ENCODE measurements around the gene NFATC1.

Gene NFATC1

GRCh38 chr18:79389689-79390088 lies 6.0 kb upstream of the NFATC1 start:
- no peak for DNase-seq (ENCODE audit: low read depth in 2 of 2)

DNA sequence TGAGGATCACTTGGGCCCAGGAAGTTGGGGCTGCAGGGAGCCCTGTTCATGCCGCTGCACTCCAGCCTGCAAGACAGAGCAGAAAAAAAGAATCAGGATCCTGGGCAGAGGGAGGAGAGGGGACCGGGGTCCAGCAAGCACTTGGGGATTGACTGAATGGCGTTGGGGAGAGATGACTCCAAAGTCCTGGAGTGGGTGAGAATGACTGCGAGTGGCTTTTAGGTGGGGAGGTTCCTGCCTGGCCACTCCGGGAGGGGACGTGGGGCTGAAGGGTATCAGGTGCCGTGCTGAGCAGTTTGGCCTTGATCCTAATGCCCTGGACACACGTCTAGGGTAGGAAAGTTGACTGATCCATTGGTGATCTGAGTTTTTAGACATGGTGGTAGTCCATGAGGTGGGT lies 3.5 kb upstream of the NFATC1 start:
- no peak for DNase-seq (ENCODE audit: low read depth in 2 of 2)

DNA sequence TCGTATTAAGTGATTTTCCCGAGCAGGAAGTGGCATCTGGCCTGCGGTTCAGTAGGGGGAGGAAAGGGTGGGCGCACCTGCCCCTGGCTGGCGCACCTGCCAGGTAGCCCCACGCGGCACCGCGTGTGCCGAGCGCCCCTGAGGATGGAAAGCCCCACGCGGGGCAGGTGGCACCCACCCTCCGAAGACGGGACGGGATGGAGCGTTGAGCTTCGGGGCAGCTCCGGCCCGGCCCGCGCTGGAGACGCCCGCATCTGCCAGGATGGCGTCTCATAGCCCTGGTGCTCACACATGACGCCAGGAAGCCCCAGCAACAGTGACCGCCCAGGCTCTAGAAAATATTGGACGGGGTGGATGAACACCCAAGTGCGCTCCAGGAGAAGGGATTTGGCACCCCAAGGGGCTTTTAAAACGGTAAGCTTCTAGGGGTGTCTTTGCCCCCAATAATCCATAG lies 2.5 kb upstream of the NFATC1 start:
- DNase-seq (ENCODE audit: low read depth in 2 of 2), result no peak

- no peak for DNase-seq (ENCODE audit: low read depth in 2 of 2)
These were observed 1.8 kb upstream of the NFATC1 start for GRCh38 chr18:79393635-79394533.

GRCh38 chr18:79394534-79395307 lies 1.0 kb upstream of the NFATC1 start:
- DNase-seq (ENCODE audit: low read depth in 2 of 2), result peak; percentile 52 to 54

DNA sequence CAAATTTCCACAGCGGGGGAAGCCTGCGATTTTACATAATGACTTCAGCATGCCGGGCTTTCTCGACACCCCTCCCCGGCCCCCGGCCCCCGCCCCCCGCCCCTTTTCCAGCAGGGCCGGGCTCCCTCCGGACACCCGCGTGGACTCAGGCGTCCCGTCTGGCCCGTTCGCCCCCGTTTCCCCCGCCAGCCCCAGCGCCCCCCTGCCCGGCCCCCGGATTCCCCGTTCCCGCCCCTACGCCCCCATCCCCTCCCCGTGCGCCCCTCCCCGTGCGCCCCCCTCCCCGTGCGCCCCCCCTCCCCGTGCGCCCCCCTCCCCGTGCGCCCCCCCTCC lies 456 bp upstream of the NFATC1 start:
- no peak for DNase-seq (ENCODE audit: low read depth in 2 of 2)

DNA sequence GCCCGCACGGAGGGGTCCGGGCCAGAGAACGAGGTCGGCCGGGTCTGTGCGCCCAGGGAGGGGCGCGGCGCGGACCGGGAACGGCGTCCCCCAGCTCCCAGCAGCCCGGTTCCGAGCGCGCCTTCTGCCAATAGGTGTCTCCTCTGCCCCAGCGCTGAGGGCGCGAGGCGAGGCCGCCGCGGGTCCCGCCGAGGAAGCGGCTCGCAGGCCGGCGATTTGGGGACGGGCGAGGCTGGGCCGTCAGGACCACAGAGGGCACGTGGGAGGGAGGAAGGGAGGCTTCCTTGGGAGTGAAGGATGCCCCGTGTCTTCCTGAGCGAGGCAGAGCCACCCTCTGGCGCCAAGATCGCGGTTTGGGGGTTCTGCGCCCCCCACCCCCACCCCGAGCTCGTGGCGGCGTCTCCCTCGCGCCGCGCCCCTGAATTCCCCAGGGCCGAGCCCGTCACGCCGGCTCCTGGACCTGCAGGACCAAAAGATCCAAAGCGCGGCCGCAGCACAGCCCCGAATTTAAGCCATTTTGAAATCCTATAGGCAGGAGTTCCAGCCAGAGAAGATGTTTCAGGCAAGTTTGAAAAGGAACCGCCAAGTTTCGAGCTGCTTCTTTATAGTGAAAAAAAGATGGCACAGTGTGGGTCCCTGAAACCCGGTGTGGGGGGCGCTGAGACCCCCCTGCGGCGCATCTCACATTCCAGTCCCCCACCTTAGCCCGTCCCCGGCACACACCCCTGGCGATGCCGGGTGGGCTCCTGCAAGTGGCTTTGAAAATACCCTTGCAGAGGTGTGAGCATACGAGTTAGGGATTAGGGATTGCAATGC lies 909 bp downstream of the NFATC1 start:
- DNase-seq (ENCODE audit: low read depth in 2 of 2), result no peak

GRCh38 chr18:79397247-79397829 lies 1.6 kb downstream of the NFATC1 start:
- DNase-seq (ENCODE audit: low read depth in 2 of 2), result no peak

- DNase-seq (ENCODE audit: low read depth in 2 of 2), result no peak
These were observed 2.4 kb downstream of the NFATC1 start for GRCh38 chr18:79397830-79398761.

DNA sequence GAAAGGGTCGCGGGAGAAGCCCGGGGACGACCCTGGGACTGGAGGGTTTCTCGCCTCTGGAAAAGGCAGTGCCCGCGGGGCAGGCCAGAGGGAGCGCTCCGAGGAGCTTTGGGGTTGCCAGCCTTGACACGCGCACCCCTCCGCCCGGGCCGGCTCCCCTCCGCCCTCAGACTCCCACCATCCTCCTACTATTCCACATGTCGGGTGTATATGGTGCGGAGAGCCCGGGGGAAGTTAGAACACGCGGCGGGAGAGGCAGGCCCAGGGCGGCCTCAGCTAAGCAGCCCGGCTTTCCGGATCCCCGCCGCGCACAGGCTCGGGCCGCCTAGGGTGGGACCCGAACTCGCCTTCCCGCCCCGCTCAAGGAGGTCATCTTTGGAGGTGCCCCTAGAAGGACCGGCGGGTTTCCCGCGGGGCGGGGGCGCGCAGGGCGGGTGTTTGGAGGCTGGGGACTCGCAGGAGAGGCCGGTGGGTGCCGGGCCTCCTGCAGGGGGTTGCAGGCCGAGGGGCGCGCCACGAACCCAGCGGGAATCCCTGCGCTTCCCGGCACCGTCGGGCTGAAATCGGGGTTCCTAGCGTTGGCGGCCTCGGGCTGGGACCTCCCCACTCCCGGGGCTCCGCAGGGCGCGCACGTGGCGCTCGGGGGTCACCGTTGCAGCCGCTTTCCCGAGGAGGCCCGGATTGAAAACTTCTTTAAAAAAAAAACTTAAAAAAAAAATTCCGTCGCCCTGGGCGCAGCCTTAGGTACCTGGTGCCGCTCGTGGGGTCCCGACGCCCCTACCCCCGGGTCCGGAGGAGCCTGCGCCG lies 3.7 kb downstream of the NFATC1 start:
- DNase-seq (ENCODE audit: low read depth in 2 of 2), result no peak

- DNase-seq (ENCODE audit: low read depth in 2 of 2), result peak in 1 of 2 donors; percentile 50
These were observed 4.4 kb downstream of the NFATC1 start for GRCh38 chr18:79400091-79400590.

- DNase-seq (ENCODE audit: low read depth in 2 of 2), result no peak
These were observed 5.1 kb downstream of the NFATC1 start for GRCh38 chr18:79400591-79401381.

DNA sequence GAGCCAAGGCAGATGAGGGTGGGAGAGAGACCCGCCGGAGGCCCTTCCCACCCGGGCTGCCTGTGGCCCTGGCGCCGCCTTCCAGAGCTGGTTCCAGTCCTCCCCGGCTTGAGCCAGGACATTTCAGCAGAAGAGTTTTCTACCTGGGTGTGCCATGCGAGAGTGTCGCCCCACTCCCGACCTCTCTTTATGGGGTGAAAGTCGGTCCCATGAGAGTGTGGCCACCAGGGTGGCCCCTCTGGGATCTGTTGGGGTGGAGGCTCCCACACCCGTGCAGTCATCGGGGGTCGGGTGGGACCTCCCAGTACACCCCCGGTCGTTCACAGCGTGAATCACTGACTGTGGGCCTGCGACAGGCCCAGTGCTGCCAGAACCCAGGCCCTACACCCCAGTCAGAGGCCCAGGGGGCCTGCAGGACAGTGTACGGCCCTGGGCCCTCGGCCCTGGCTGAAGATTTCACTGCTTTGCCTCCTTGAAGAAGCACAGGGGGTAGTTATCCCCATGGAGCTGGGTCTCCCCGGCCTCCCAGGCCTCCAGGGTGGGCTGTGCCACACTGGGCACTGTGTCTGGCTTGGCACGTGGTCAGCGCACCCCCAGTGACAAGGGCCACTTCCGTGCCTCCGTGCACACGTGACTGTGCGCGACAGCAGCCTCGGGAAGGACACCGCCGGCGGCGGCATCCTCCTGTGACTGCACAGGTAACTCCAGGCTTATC lies 5.9 kb downstream of the NFATC1 start:
- DNase-seq (ENCODE audit: low read depth in 2 of 2), result no peak

GRCh38 chr18:79402209-79402576 lies 6.5 kb downstream of the NFATC1 start:
- DNase-seq (ENCODE audit: low read depth in 2 of 2), result no peak

GRCh38 chr18:79402977-79403722 lies 7.4 kb downstream of the NFATC1 start:
- no peak for DNase-seq (ENCODE audit: low read depth in 2 of 2)

DNA sequence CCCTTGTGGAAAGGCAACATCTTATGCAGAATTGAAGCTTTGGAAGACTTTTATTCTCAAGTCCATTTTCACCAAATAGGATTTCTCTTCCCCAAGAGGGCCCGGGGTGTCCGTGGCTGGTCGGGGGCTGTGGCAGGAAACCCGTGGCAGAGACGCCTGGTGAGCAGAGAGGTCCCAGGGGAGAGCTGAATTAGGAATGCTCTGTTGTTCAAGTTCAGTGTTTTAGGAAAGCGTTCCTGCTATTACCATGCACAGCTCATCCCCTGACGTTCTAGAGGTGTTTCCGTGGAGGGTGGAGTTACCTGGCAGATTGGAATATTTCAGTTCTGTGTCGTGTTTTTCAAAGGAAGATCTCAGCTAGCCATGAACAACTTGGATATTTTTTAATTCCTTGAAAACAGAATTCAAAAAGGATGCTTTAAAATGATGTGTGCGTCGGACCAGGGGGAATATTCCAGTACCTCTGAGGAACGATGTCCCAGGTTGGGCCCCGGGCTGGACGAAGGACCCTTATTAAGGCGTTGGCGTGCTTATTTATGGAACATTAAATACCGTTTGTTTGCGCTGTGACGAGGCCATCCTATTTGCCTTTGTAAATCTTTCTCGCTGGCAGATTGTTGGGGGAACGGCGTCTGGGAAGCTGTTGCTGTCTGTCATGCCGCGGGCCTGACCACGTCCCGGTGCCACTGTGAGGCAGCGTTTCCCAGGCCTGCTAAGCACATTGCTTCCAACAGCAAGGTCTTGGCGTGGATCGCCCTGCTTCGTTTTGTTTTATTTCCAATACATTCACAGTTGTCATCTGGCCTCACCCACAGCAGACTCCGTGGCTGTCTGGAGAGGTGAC lies 8.2 kb downstream of the NFATC1 start:
- no peak for DNase-seq (ENCODE audit: low read depth in 2 of 2)

GRCh38 chr18:79404567-79404910 lies 8.8 kb downstream of the NFATC1 start:
- DNase-seq (ENCODE audit: low read depth in 2 of 2), result no peak

Data from stimulated activated CD4-positive, alpha-beta T cell treated with anti-CD3 and anti-CD28 coated beads, Interleukin-1b, Interleukin-23, amount 100 ng/mL, for 1 hour (primary cell).